RWPE2 (cell line): ENCODE measurements around the gene ZNF787.

Experiments used
- ATAC-seq: fragments of 200-7000 bp; cut with Tn5 transposase; 3 replicates; pipeline ENCODE4 v1.9.1; 2021; ENCODE audit warnings: low read depth
- DNase-seq: peaks from one replicate; pipeline ENCODE4 v3.0.0-alpha.2; 2020; ENCODE audit warnings: low spot score
- H3K27ac ChIP-seq: fragments of 450-650 bp; 2 replicates; pipeline ENCODE4 v1.5.1; 2017; ENCODE audit warnings: mild to moderate bottlenecking; ENCODE audit not compliant: poor library complexity, severe bottlenecking
- H3K27me3 ChIP-seq: fragments of 250-450 bp; sonication (Bioruptor Pico); 2 replicates; pipeline ENCODE4 v1.5.1; 2021; ENCODE audit warnings: mild to moderate bottlenecking, moderate library complexity; ENCODE audit not compliant: insufficient read depth, poor library complexity, severe bottlenecking
- H3K36me3 ChIP-seq: fragments of 250-450 bp; sonication (Bioruptor Pico); 2 replicates; pipeline ENCODE4 v1.5.1; 2020; ENCODE audit warnings: low read depth, mild to moderate bottlenecking, moderate library complexity
- H3K4me1 ChIP-seq: fragments of 250-450 bp; sonication (Bioruptor Pico); 2 replicates; pipeline ENCODE4 v1.5.1; 2021; ENCODE audit warnings: mild to moderate bottlenecking, moderate library complexity; ENCODE audit not compliant: insufficient read depth, poor library complexity, severe bottlenecking
- H3K4me3 ChIP-seq: fragments of 250-450 bp; sonication (Bioruptor Pico); 2 replicates; pipeline ENCODE4 v1.5.1; 2021; ENCODE audit warnings: mild to moderate bottlenecking, moderate library complexity; ENCODE audit not compliant: severe bottlenecking
- H3K9me3 ChIP-seq: fragments of 250-450 bp; sonication (Bioruptor Pico); 2 replicates; pipeline ENCODE4 v1.5.1; 2021; ENCODE audit warnings: mild to moderate bottlenecking, moderate library complexity; ENCODE audit not compliant: severe bottlenecking
- TF ChIP-seq, protein P1 (sequence below): fragments of 450-650 bp; IDR thresholded peaks from one replicate; pipeline ENCODE4 v1.5.1; 2017; ENCODE audit warnings: mild to moderate bottlenecking, moderate library complexity; ENCODE audit not compliant: poor library complexity, severe bottlenecking

ZNF787 gene

GRCh38 chr19:56156768-56157167, 35.7 kb upstream of the ZNF787 start:
- no peaks in the 10 kb centered on the region for H3K36me3 ChIP-seq
- no peak overlapping the region for H3K27ac ChIP-seq
- no peaks in the 10 kb centered on the region for H3K9me3 ChIP-seq
- TF ChIP-seq, protein P1, sequence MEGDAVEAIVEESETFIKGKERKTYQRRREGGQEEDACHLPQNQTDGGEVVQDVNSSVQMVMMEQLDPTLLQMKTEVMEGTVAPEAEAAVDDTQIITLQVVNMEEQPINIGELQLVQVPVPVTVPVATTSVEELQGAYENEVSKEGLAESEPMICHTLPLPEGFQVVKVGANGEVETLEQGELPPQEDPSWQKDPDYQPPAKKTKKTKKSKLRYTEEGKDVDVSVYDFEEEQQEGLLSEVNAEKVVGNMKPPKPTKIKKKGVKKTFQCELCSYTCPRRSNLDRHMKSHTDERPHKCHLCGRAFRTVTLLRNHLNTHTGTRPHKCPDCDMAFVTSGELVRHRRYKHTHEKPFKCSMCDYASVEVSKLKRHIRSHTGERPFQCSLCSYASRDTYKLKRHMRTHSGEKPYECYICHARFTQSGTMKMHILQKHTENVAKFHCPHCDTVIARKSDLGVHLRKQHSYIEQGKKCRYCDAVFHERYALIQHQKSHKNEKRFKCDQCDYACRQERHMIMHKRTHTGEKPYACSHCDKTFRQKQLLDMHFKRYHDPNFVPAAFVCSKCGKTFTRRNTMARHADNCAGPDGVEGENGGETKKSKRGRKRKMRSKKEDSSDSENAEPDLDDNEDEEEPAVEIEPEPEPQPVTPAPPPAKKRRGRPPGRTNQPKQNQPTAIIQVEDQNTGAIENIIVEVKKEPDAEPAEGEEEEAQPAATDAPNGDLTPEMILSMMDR = no peak
- no peak overlapping the region for H3K4me3 ChIP-seq
- no peak for DNase-seq
- no peaks in the 10 kb centered on the region for H3K27me3 ChIP-seq
- no peaks in the 10 kb centered on the region for H3K4me1 ChIP-seq
- no peak for ATAC-seq

DNA sequence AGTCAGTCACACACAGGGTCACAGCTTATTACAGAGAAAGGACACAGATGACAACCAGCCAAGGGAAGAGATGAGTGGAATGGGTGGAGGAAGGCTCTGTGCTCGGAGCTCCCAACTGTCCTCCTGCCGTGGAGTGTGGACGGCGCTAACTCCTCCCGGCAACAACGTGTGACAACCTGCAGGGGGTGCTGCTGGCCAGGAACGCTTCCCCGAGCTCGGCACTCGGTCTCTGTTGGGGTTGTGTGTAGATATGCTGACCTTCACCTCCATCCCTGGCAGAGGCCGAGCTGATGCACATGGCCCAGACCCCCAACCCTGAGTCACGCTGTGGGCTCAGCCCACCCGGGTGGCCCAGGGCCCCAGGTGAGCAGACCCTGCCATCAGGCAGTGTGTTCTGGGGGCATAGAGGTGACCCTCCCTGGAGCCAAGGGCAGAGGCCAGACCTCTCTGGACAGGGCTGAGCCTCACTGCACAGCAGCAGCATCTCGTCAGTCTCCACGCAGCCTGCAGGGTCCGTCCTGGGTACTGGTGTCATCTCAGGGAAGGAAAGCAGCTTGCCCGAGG, 34.1 kb upstream of the ZNF787 start:
- Histone ChIP-seq H3K27me3 (no peaks in the 10 kb centered on the region), H3K36me3 (no peaks in the 10 kb centered on the region; the same call in 1 of the 2 replicates), H3K4me1 (no peaks in the 10 kb centered on the region), H3K4me3 (no peak overlapping the region), H3K9me3 (no peaks in the 10 kb centered on the region), H3K27ac (no peak overlapping the region)
- ATAC-seq (no peak), DNase-seq (no peak)
- TF ChIP-seq, protein P1 = peak; percentile 23

DNA sequence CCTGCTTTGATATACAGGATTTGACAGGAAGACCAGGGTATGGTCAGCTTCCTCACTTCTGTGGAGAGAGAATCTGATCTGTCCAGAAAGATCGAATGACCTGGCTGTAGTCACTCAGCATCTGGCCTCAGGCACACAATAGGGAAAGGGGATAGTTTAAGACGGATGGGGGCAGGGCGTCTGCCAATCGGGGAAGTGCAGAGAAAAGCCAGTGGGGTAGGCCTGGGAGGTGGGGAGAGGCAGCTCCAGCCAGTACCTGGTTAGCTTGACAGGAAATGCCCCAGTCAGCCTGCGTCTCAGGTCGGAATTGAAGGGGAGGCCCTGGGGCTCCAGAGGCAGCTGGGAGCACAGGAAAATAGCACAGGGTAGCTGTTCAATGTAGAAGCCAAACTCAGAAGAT, 32.4 kb upstream of the ZNF787 start:
- TF ChIP-seq, protein P1 = no peak
- Histone ChIP-seq H3K27me3 (no peaks in the 10 kb centered on the region), H3K36me3 (peaks cover 8% of the 10 kb centered on the region), H3K27ac (no peak overlapping the region), H3K9me3 (no peaks in the 10 kb centered on the region), H3K4me3 (no peak overlapping the region), H3K4me1 (no peaks in the 10 kb centered on the region)
- ATAC-seq (no peak), DNase-seq (no peak)

DNA sequence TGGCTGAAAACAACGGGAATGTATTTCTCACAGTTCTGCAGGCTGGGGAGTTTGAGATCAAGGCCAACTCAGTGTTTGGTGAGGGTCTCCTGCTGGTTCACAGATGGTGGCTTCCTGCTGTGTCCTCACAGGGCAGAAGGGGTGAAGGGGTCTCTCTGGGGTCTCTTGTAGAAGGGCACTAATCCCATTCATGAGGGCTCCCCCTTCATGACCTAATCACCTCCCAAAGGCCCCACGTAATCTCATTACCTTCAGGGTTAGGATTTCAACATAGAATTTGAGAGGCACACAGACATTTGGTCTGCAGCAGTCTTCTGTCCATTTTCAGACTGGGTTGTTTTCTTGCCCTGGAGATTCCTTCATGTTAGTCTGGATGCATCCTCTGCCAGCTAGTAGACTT, 31.5 kb upstream of the ZNF787 start:
- ATAC-seq (no peak), DNase-seq (no peak)
- H3K36me3 ChIP-seq = peaks cover 12% of the 10 kb centered on the region
- H3K27ac ChIP-seq = no peak overlapping the region
- H3K27me3 ChIP-seq = no peaks in the 10 kb centered on the region
- H3K9me3 ChIP-seq = no peaks in the 10 kb centered on the region
- H3K4me3 ChIP-seq = no peak overlapping the region
- no peaks in the 10 kb centered on the region for H3K4me1 ChIP-seq
- TF ChIP-seq, protein P1 = no peak

DNA sequence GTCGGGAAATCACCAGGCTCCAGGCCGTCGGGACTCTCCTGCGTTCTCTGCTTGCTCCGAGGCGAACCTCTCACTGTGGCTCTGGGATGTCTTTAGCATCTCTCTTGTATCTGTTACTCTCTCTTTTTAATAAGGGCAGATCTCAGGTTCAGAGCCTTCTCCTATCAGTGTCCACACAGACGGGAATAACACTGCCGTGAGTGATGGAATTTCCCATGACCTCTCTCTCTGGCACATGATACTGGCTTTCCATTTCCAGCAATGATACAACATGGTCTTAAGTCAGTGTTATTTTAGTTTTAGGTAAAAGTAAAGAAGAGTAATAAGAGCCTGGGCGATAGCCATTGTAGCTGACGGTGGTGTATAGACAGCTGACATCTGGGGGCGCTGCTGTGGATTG, 29.3 kb upstream of the ZNF787 start:
- H3K27me3 ChIP-seq = no peaks in the 10 kb centered on the region
- no peak overlapping the region for H3K4me3 ChIP-seq
- no peak for DNase-seq
- ATAC-seq = no peak
- H3K27ac ChIP-seq = no peak overlapping the region
- peaks cover 12% of the 10 kb centered on the region for H3K36me3 ChIP-seq
- H3K9me3 ChIP-seq = no peaks in the 10 kb centered on the region
- no peaks in the 10 kb centered on the region for H3K4me1 ChIP-seq
- TF ChIP-seq, protein P1 = no peak
